HEK293 (cell line): ENCODE data around the gene FOXO3.

ENCODE experiments used
- CTCF ChIA-PET: fragments of 350-600 bp; formaldehyde crosslinking; extraction: SDS; loops from one replicate; lab custom pipeline; 2021; ENCODE audit warnings: antibody characterized with exemption; lab: Yijun Ruan, JAX
- POLR2A ChIA-PET: fragments of 300-600 bp; formaldehyde crosslinking; extraction: SDS; loops from one replicate; lab custom pipeline; 2020; ENCODE audit warnings: antibody characterized with exemption, inconsistent platforms; lab: Yijun Ruan, JAX
- H3K27ac ChIP-seq: fragments of 200-500 bp; sonication (Bioruptor generic); 2 replicates; pipeline ENCODE4 v1.5.1; 2014; ENCODE audit warnings: low read depth, low read length, control low read depth, inconsistent platforms; ENCODE audit errors: extremely low read depth
- H3K36me3 ChIP-seq, 2 experiments: fragments of 200-500 bp in 1 of 2; sonication (Bioruptor generic) in 1 of 2; 1 replicate in 1 of 2; 2 replicates in 1 of 2; pipeline ENCODE4 v1.5.1; 2014 to 2017; ENCODE audit warnings: inconsistent platforms in 2 of 2, low read length in 2 of 2; ENCODE audit not compliant: control insufficient read depth in 2 of 2, insufficient read depth in 1 of 2
- H3K4me1 ChIP-seq: fragments of 200-500 bp; sonication (Bioruptor generic); 2 replicates; pipeline ENCODE4 v1.5.1; 2014; ENCODE audit warnings: mild to moderate bottlenecking, low read length, inconsistent platforms; ENCODE audit not compliant: control insufficient read depth, insufficient read depth
- H3K4me3 ChIP-seq: 2 replicates; pipeline ENCODE4 v1.5.1; 2011; ENCODE audit warnings: low read depth, mild to moderate bottlenecking, control low read depth, low read length, moderate library complexity
- H3K9me3 ChIP-seq: fragments of 200-500 bp; sonication (Bioruptor generic); 2 replicates; pipeline ENCODE4 v1.5.1; 2014; ENCODE audit warnings: low read depth, low read length, inconsistent platforms; ENCODE audit not compliant: control insufficient read depth, insufficient read depth
- BCL11A ChIP-seq: fragments of 450-650 bp; formaldehyde crosslinking; IDR thresholded peaks from 2 replicates; pipeline ENCODE4 v1.5.1; 2016; ENCODE audit warnings: low read depth, missing biosample characterization, missing genetic modification characterization
- KLF7 ChIP-seq: fragments of 450-650 bp; formaldehyde crosslinking; IDR thresholded peaks from 2 replicates; pipeline ENCODE4 v1.5.1; 2016; ENCODE audit warnings: missing biosample characterization, missing genetic modification characterization, borderline replicate concordance
- MYNN ChIP-seq: fragments of 450-650 bp; formaldehyde crosslinking; IDR thresholded peaks from 2 replicates; pipeline ENCODE4 v1.5.1; 2016; ENCODE audit warnings: missing biosample characterization, missing genetic modification characterization, borderline replicate concordance
- PRDM2 ChIP-seq: fragments of 450-650 bp; formaldehyde crosslinking; IDR thresholded peaks from 2 replicates; pipeline ENCODE4 v1.5.1; 2016; ENCODE audit warnings: missing biosample characterization, missing genetic modification characterization, borderline replicate concordance
- RBAK ChIP-seq: fragments of 450-650 bp; formaldehyde crosslinking; IDR thresholded peaks from 2 replicates; pipeline ENCODE4 v1.5.1; 2016; ENCODE audit warnings: missing biosample characterization, missing genetic modification characterization
- TCF7L2 ChIP-seq: IDR thresholded peaks from 2 replicates; pipeline ENCODE4 v1.6.1; 2011; ENCODE audit warnings: low read depth, mild to moderate bottlenecking, inconsistent platforms, low read length, moderate library complexity, borderline replicate concordance
- TRIM28 ChIP-seq: IDR thresholded peaks from 2 replicates; pipeline ENCODE4 v1.6.1; 2011; ENCODE audit warnings: low read length, control low read depth, borderline replicate concordance
- YY1 ChIP-seq: fragments of 450-650 bp; formaldehyde crosslinking; IDR thresholded peaks from 2 replicates; pipeline ENCODE4 v1.5.1; 2018; ENCODE audit warnings: missing biosample characterization, missing genetic modification characterization
- ZBTB8A ChIP-seq: fragments of 450-650 bp; formaldehyde crosslinking; IDR thresholded peaks from 2 replicates; pipeline ENCODE4 v1.5.1; 2016; ENCODE audit warnings: missing biosample characterization, missing genetic modification characterization
- ZIC2 ChIP-seq: fragments of 450-650 bp; formaldehyde crosslinking; IDR thresholded peaks from 2 replicates; pipeline ENCODE4 v1.5.1; 2016; ENCODE audit warnings: missing biosample characterization, missing genetic modification characterization
- ZNF239 ChIP-seq: fragments of 450-650 bp; formaldehyde crosslinking; IDR thresholded peaks from 2 replicates; pipeline ENCODE4 v1.5.1; 2016; ENCODE audit warnings: missing biosample characterization, missing genetic modification characterization
- ZNF248 ChIP-seq: fragments of 450-650 bp; formaldehyde crosslinking; IDR thresholded peaks from 2 replicates; pipeline ENCODE4 v1.5.1; 2017; ENCODE audit warnings: missing biosample characterization, missing genetic modification characterization
- ZNF354C ChIP-seq: fragments of 450-650 bp; formaldehyde crosslinking; IDR thresholded peaks from 2 replicates; pipeline ENCODE4 v1.5.1; 2016; ENCODE audit warnings: missing biosample characterization, missing genetic modification characterization, low read depth, borderline replicate concordance
- ZNF37A ChIP-seq: fragments of 450-650 bp; IDR thresholded peaks from 2 replicates; pipeline ENCODE4 v1.5.1; 2018; ENCODE audit warnings: missing biosample characterization, missing genetic modification characterization
- ZNF394 ChIP-seq: fragments of 450-650 bp; formaldehyde crosslinking; IDR thresholded peaks from 2 replicates; pipeline ENCODE4 v1.5.1; 2016; ENCODE audit warnings: missing biosample characterization, missing genetic modification characterization, mild to moderate bottlenecking, moderate library complexity, borderline replicate concordance
- ZNF416 ChIP-seq: fragments of 450-650 bp; formaldehyde crosslinking; IDR thresholded peaks from 2 replicates; pipeline ENCODE4 v1.5.1; 2016; ENCODE audit warnings: missing biosample characterization, missing genetic modification characterization
- ZNF449 ChIP-seq: fragments of 450-650 bp; formaldehyde crosslinking; IDR thresholded peaks from 2 replicates; pipeline ENCODE4 v1.5.1; 2017; ENCODE audit warnings: missing biosample characterization, mild to moderate bottlenecking, missing genetic modification characterization, moderate library complexity
- ZNF510 ChIP-seq: fragments of 450-650 bp; formaldehyde crosslinking; IDR thresholded peaks from 2 replicates; pipeline ENCODE4 v1.5.1; 2018; ENCODE audit warnings: mild to moderate bottlenecking, missing genetic modification characterization, missing biosample characterization; ENCODE audit not compliant: insufficient replicate concordance
- ZNF549 ChIP-seq: fragments of 450-650 bp; IDR thresholded peaks from 2 replicates; pipeline ENCODE4 v1.5.1; 2018; ENCODE audit warnings: missing biosample characterization, missing genetic modification characterization, mild to moderate bottlenecking, inconsistent platforms, moderate library complexity
- ZNF561 ChIP-seq: fragments of 450-650 bp; IDR thresholded peaks from 2 replicates; pipeline ENCODE4 v1.5.1; 2018; ENCODE audit warnings: missing biosample characterization, missing genetic modification characterization, borderline replicate concordance
- ZNF610 ChIP-seq: fragments of 450-650 bp; formaldehyde crosslinking; IDR thresholded peaks from 2 replicates; pipeline ENCODE4 v1.5.1; 2016; ENCODE audit warnings: missing biosample characterization, missing genetic modification characterization, borderline replicate concordance
- ZNF626 ChIP-seq: fragments of 450-650 bp; sonication (Bioruptor Pico); formaldehyde crosslinking; IDR thresholded peaks from 2 replicates; pipeline ENCODE4 v1.5.1; 2018; ENCODE audit warnings: missing biosample characterization, missing genetic modification characterization, inconsistent platforms
- ZNF747 ChIP-seq: fragments of 450-650 bp; formaldehyde crosslinking; IDR thresholded peaks from 2 replicates; pipeline ENCODE4 v1.5.1; 2016; ENCODE audit warnings: missing biosample characterization, missing genetic modification characterization
- ZNF792 ChIP-seq: fragments of 450-650 bp; formaldehyde crosslinking; IDR thresholded peaks from 2 replicates; pipeline ENCODE4 v1.5.1; 2016; ENCODE audit warnings: missing biosample characterization, missing genetic modification characterization
- ZSCAN18 ChIP-seq: fragments of 450-650 bp; formaldehyde crosslinking; IDR thresholded peaks from 2 replicates; pipeline ENCODE4 v1.5.1; 2016; ENCODE audit warnings: missing biosample characterization, missing genetic modification characterization

Gene FOXO3

GRCh38 chr6:108698593-108699289, 138.0 kb downstream of the FOXO3 start:
- TF ChIP-seq ZIC2 (tag by site-specific recombination), result no peak
- TF ChIP-seq ZNF416 (tag by site-specific recombination), result no peak
- no peak for TF ChIP-seq ZNF510 (tag by site-specific recombination)
- no peak for TF ChIP-seq ZBTB8A
- no peak for TF ChIP-seq ZNF394 (tag by site-specific recombination)
- no peaks in the 10 kb centered on the region for H3K9me3 ChIP-seq
- CTCF ChIA-PET, result no interaction called here
- no peaks in the 10 kb centered on the region for H3K4me1 ChIP-seq
- POLR2A ChIA-PET, result no interaction called here
- no peaks in the 10 kb centered on the region for H3K36me3 ChIP-seq
- no peak overlapping the region for H3K27ac ChIP-seq
- no peak overlapping the region for H3K4me3 ChIP-seq

GRCh38 chr6:108699290-108700041, 138.7 kb downstream of the FOXO3 start:
- no peak overlapping the region for H3K27ac ChIP-seq
- H3K9me3 ChIP-seq, result no peaks in the 10 kb centered on the region
- H3K4me3 ChIP-seq, result no peak overlapping the region
- H3K36me3 ChIP-seq, result no peaks in the 10 kb centered on the region
- CTCF ChIA-PET, result interaction anchor here (0.8 kb wide), 1 partner anchor 82 kb away, joined by 3 read pairs; no protein-coding TSS in a partner anchor
- H3K4me1 ChIP-seq, result no peaks in the 10 kb centered on the region
- POLR2A ChIA-PET, result no interaction called here
- TF ChIP-seq YY1, result no peak
- no peak for TF ChIP-seq MYNN (tag by site-specific recombination)
- TF ChIP-seq PRDM2 (tag by site-specific recombination), result no peak
- no peak for TF ChIP-seq ZNF354C (tag by site-specific recombination)
- TF ChIP-seq ZNF37A (tag by site-specific recombination), result no peak
- no peak for TF ChIP-seq ZSCAN18 (tag by site-specific recombination)
- TF ChIP-seq ZNF549, result no peak
- no peak for TF ChIP-seq ZNF449 (tag by site-specific recombination)
- TF ChIP-seq ZNF239 (tag by site-specific recombination), result no peak
- TF ChIP-seq BCL11A (tag by site-specific recombination), result no peak
- peak; percentile 67; the same call in 1 of the 2 replicates for TF ChIP-seq TCF7L2
- no peak for TF ChIP-seq ZNF610 (tag by site-specific recombination)
- TF ChIP-seq RBAK (tag by site-specific recombination), result no peak
- no peak for TF ChIP-seq ZNF248 (tag by site-specific recombination)
- no peak for TF ChIP-seq ZNF747 (tag by site-specific recombination)
- TF ChIP-seq ZNF626, result no peak
- no peak for TF ChIP-seq ZNF792 (tag by site-specific recombination)
- TF ChIP-seq KLF7 (tag by site-specific recombination), result no peak
- TF ChIP-seq TRIM28, result peak; percentile 92
- TF ChIP-seq ZNF561, result 0 out of 2 replicates have a peak, but pooled peaks have one; percentile 42
